ENCODE results near the gene U2AF2.

The U2AF2 gene

GRCh38 chr19:55697698-55698097 is 42.9 kb downstream of the U2AF2 start:
- no peaks in the 10 kb centered on the region for H3K27me3 ChIP-seq
- TF ChIP-seq CTCF (IDR thresholded peaks at IDR 0.05) = no peak
- no peak overlapping the region for H3K4me3 ChIP-seq (ENCODE audit: low read depth in 1 of 2, low read length in 1 of 2)
- H3K9me3 ChIP-seq = no peaks in the 10 kb centered on the region
- H3K27ac ChIP-seq = no peak overlapping the region
- no peaks in the 10 kb centered on the region for H3K4me1 ChIP-seq (ENCODE audit: control insufficient read depth in 1 of 2, insufficient read depth in 1 of 2, low read depth in 1 of 2, low read length in 1 of 2)
- peaks cover 84% of the 10 kb centered on the region for H3K36me3 ChIP-seq

- H3K27me3 ChIP-seq = no peaks in the 10 kb centered on the region
- H3K27ac ChIP-seq = no peak overlapping the region
- peaks cover 79% of the 10 kb centered on the region for H3K36me3 ChIP-seq
- H3K4me3 ChIP-seq (ENCODE audit: low read depth in 1 of 2, low read length in 1 of 2) = no peak overlapping the region
- H3K9me3 ChIP-seq = no peaks in the 10 kb centered on the region
- no peak for TF ChIP-seq CTCF (IDR thresholded peaks at IDR 0.05)
- H3K4me1 ChIP-seq (ENCODE audit: control insufficient read depth in 1 of 2, insufficient read depth in 1 of 2, low read depth in 1 of 2, low read length in 1 of 2) = no peaks in the 10 kb centered on the region
These were observed 43.4 kb downstream of the U2AF2 start for GRCh38 chr19:55698256-55698655.

GRCh38 chr19:55699221-55699620 is 44.4 kb downstream of the U2AF2 start:
- H3K27me3 ChIP-seq = no peaks in the 10 kb centered on the region
- TF ChIP-seq CTCF (IDR thresholded peaks at IDR 0.05) = no peak
- H3K4me3 ChIP-seq (ENCODE audit: low read depth in 1 of 2, low read length in 1 of 2) = no peak overlapping the region
- H3K4me1 ChIP-seq (ENCODE audit: control insufficient read depth in 1 of 2, insufficient read depth in 1 of 2, low read depth in 1 of 2, low read length in 1 of 2) = no peaks in the 10 kb centered on the region
- H3K36me3 ChIP-seq = peaks cover 72% of the 10 kb centered on the region
- no peaks in the 10 kb centered on the region for H3K9me3 ChIP-seq
- H3K27ac ChIP-seq = no peak overlapping the region

- no peak for TF ChIP-seq CTCF (IDR thresholded peaks at IDR 0.05)
These were observed 46.0 kb downstream of the U2AF2 start for GRCh38 chr19:55700813-55701212.

GRCh38 chr19:55702131-55702627 is 47.3 kb downstream of the U2AF2 start:
- Histone ChIP-seq H3K4me3 (ENCODE audit: low read depth in 1 of 2, low read length in 1 of 2) (no peak overlapping the region), H3K36me3 (peaks cover 50% of the 10 kb centered on the region), H3K4me1 (ENCODE audit: control insufficient read depth in 1 of 2, insufficient read depth in 1 of 2, low read depth in 1 of 2, low read length in 1 of 2) (no peaks in the 10 kb centered on the region), H3K27me3 (no peaks in the 10 kb centered on the region), H3K27ac (no peak overlapping the region), H3K9me3 (no peaks in the 10 kb centered on the region)
- no peak for TF ChIP-seq CTCF (IDR thresholded peaks at IDR 0.05)

More at GRCh38 chr19:55700813-55701212, 46.0 kb downstream of the U2AF2 start:
- Histone ChIP-seq H3K36me3 (peaks cover 63% of the 10 kb centered on the region), H3K9me3 (no peaks in the 10 kb centered on the region), H3K27ac (no peak overlapping the region), H3K4me1 (ENCODE audit: control insufficient read depth in 1 of 2, insufficient read depth in 1 of 2, low read depth in 1 of 2, low read length in 1 of 2) (no peaks in the 10 kb centered on the region), H3K27me3 (no peaks in the 10 kb centered on the region), H3K4me3 (ENCODE audit: low read depth in 1 of 2, low read length in 1 of 2) (no peak overlapping the region)

- no peaks in the 10 kb centered on the region for H3K9me3 ChIP-seq
- peaks cover 33% of the 10 kb centered on the region for H3K36me3 ChIP-seq
- no peaks in the 10 kb centered on the region for H3K4me1 ChIP-seq (ENCODE audit: control insufficient read depth in 1 of 2, insufficient read depth in 1 of 2, low read depth in 1 of 2, low read length in 1 of 2)
- H3K27ac ChIP-seq = no peak overlapping the region
- peak; percentile 32 for TF ChIP-seq CTCF (IDR thresholded peaks at IDR 0.05)
- peaks cover 5% of the 10 kb centered on the region for H3K27me3 ChIP-seq
- no peak overlapping the region for H3K4me3 ChIP-seq (ENCODE audit: low read depth in 1 of 2, low read length in 1 of 2)
These were observed 49.0 kb downstream of the U2AF2 start for GRCh38 chr19:55703790-55704215.

Measured in neutrophil (primary cell).